Suprapubic skin (tissue), 4 donors: ENCODE results near the gene ANKRD13A. TPM values are rescaled to one million over a fixed set of nuclear protein-coding genes. Genes with fewer than 3 reads are reported as not detected.

Experiments used
- DNase-seq, 2 donors: peaks; one replicate each; pipeline ENCODE4 v3.0.0-alpha.2; 2019; ENCODE audit warnings: low spot score in 2 of 2
- H3K27ac ChIP-seq: fragments of 200-600 bp; sonication (generic); one replicate; pipeline ENCODE4 v1.5.1; 2019
- H3K27me3 ChIP-seq: fragments of 200-600 bp; sonication (generic); one replicate; pipeline ENCODE4 v1.5.1; 2019
- H3K36me3 ChIP-seq: fragments of 200-600 bp; sonication (generic); one replicate; pipeline ENCODE4 v1.5.1; 2019
- H3K4me1 ChIP-seq: fragments of 200-600 bp; sonication (generic); one replicate; pipeline ENCODE4 v1.5.1; 2019
- H3K4me3 ChIP-seq: fragments of 200-600 bp; sonication (generic); one replicate; pipeline ENCODE4 v1.5.1; 2019; ENCODE audit warnings: mild to moderate bottlenecking
- H3K9me3 ChIP-seq: fragments of 200-600 bp; sonication (generic); one replicate; pipeline ENCODE4 v1.5.1; 2019
- CTCF ChIP-seq, 2 donors: fragments of 200-600 bp in 1 of 2; fragments of 450-650 bp in 1 of 2; sonication (generic) in 1 of 2; IDR thresholded peaks; one replicate each; pipeline ENCODE4 v1.5.1; 2016 to 2019; ENCODE audit warnings: antibody characterized with exemption in 2 of 2, mild to moderate bottlenecking in 1 of 2, moderate library complexity in 1 of 2
- EP300 ChIP-seq: sonication (generic); formaldehyde crosslinking; IDR thresholded peaks from one replicate; pipeline ENCODE4 v1.6.1; 2017; ENCODE audit warnings: antibody characterized with exemption
- POLR2A ChIP-seq, 2 donors: fragments of 450-650 bp; IDR thresholded peaks; one replicate each; pipeline ENCODE4 v1.6.1; 2017; ENCODE audit warnings: antibody characterized with exemption in 2 of 2, mild to moderate bottlenecking in 2 of 2, moderate library complexity in 2 of 2
- POLR2AphosphoS5 ChIP-seq, 3 donors: sonication (generic); formaldehyde crosslinking; IDR thresholded peaks; one replicate each; pipeline ENCODE4 v1.6.1; 2017; ENCODE audit warnings: antibody characterized with exemption in 3 of 3
- WGBS: methylation state at CpG from one replicate; pipeline ENCODE4 v1.1.5; 2018; 5-methylcytosine and 5-hydroxymethylcytosine counted together
- total RNA-seq, 4 donors: library from RNA; depleted of rRNA; stranded (reverse); fragments of >200 nt; gene quantifications; one replicate each; pipeline ENCODE4 v1.1.0, GENCODE V29; 2016

The ANKRD13A gene
- total RNA-seq = 100 to 1,000 TPM; 104 to 161 (median 114) TPM

- no peaks in the 10 kb centered on the region for H3K27me3 ChIP-seq
- DNase-seq = peak; percentile 95 to 96
- H3K27ac ChIP-seq = peak within 1 kb of the TSS; percentile 92
- H3K4me3 ChIP-seq = peak within 1 kb of the TSS; percentile 88
- WGBS = under 1% methylated on average over 37 of the region's 62 CpGs
- no peaks in the 10 kb centered on the region for H3K9me3 ChIP-seq
- peaks cover 62% of the 10 kb centered on the region for H3K4me1 ChIP-seq
- no peaks in the 10 kb centered on the region for H3K36me3 ChIP-seq
- TF ChIP-seq EP300 (no peak), CTCF (IDR thresholded peaks at IDR 0.05) (peak in 1 of 2 donors; percentile 11), POLR2AphosphoS5 (IDR thresholded peaks at IDR 0.05) (peak in 2 of 3 donors; percentile 89 to 95), POLR2A (IDR thresholded peaks at IDR 0.05) (peak in 1 of 2 donors; percentile 84)
These were observed at the start of gene ANKRD13A for GRCh38 chr12:109998904-109999648. ANKRD13A (plus strand) TSS chr12:109999430; CDS start chr12:109999689, 259 bp downstream.

GRCh38 chr12:109950625-109951024, 48.6 kb upstream of the ANKRD13A start:
- Histone ChIP-seq H3K4me1 (peaks cover 24% of the 10 kb centered on the region), H3K27me3 (no peaks in the 10 kb centered on the region), H3K4me3 (no peak overlapping the region), H3K9me3 (no peaks in the 10 kb centered on the region), H3K27ac (no peak overlapping the region), H3K36me3 (peaks cover 83% of the 10 kb centered on the region)
- no peak for DNase-seq
- TF ChIP-seq POLR2AphosphoS5 (IDR thresholded peaks at IDR 0.05) = no peak
- TF ChIP-seq CTCF (IDR thresholded peaks at IDR 0.05) = no peak
- TF ChIP-seq POLR2A (IDR thresholded peaks at IDR 0.05) = no peak
- no peak for TF ChIP-seq EP300

- 65% methylated on average over 5 of the region's 5 CpGs for WGBS
- no peak overlapping the region for H3K27ac ChIP-seq
- H3K4me3 ChIP-seq = no peak overlapping the region
- TF ChIP-seq POLR2A (IDR thresholded peaks at IDR 0.05) = no peak
- no peak for TF ChIP-seq EP300
- no peak for TF ChIP-seq CTCF (IDR thresholded peaks at IDR 0.05)
- TF ChIP-seq POLR2AphosphoS5 (IDR thresholded peaks at IDR 0.05) = no peak
- no peaks in the 10 kb centered on the region for H3K9me3 ChIP-seq
- peaks cover 24% of the 10 kb centered on the region for H3K4me1 ChIP-seq
- no peaks in the 10 kb centered on the region for H3K27me3 ChIP-seq
- H3K36me3 ChIP-seq = peaks cover 89% of the 10 kb centered on the region
- no peak for DNase-seq
These were observed 48.1 kb upstream of the ANKRD13A start for GRCh38 chr12:109951136-109951535.

GRCh38 chr12:109951751-109952150, 47.5 kb upstream of the ANKRD13A start:
- Histone ChIP-seq H3K36me3 (peaks cover 92% of the 10 kb centered on the region), H3K9me3 (no peaks in the 10 kb centered on the region), H3K4me1 (peaks cover 24% of the 10 kb centered on the region), H3K27ac (no peak overlapping the region), H3K27me3 (no peaks in the 10 kb centered on the region), H3K4me3 (no peak overlapping the region)
- DNase-seq = no peak
- WGBS = 91% methylated on average over 7 of the region's 7 CpGs
- TF ChIP-seq POLR2A (IDR thresholded peaks at IDR 0.05) (no peak), EP300 (no peak), CTCF (IDR thresholded peaks at IDR 0.05) (no peak), POLR2AphosphoS5 (IDR thresholded peaks at IDR 0.05) (no peak)

GRCh38 chr12:109952160-109952858, 46.9 kb upstream of the ANKRD13A start:
- TF ChIP-seq EP300 (no peak), CTCF (IDR thresholded peaks at IDR 0.05) (no peak), POLR2AphosphoS5 (IDR thresholded peaks at IDR 0.05) (no peak), POLR2A (IDR thresholded peaks at IDR 0.05) (no peak)
- no peaks in the 10 kb centered on the region for H3K9me3 ChIP-seq
- no peak overlapping the region for H3K4me3 ChIP-seq
- H3K27me3 ChIP-seq = no peaks in the 10 kb centered on the region
- peaks cover 92% of the 10 kb centered on the region for H3K36me3 ChIP-seq
- WGBS = 83% methylated on average over 11 of the region's 11 CpGs
- peaks cover 18% of the 10 kb centered on the region for H3K4me1 ChIP-seq
- DNase-seq = no peak
- H3K27ac ChIP-seq = no peak overlapping the region
